Measurements from ENCODE around the gene SPNS3.

The SPNS3 gene

DNA sequence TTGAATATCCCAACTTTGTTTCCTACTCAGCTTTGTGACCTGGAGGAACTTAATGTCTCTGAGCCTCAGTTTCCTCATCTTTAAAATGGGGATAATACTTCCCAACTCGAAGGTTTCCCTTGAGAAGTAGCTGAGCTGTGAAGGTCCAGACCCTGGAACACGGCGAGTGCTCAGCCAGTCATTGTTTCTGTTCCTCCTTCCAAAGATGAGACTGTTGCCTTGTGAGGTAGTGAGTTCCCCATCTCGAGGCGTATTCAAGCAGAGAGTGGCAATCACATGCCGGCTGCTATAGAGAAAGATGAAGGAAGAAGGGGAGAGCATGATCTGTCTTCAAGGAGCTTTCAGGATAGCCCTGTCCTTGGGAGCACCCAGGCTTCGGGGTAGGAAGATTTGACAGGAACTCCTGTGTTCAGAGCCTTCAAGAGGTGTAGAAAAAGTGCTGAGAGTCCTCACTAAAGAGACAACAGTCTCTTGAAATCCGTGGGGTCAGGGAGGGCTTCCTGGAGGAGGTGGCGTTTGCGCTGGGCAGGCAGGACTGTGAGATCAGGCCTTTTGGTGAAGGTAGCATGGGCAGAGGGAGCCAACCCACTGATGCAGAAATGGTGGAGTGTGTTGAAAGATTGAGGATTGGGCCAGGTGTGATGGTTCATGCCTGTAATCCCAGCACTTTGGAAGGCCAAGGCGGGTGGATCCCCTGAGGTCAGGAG, 92.1 kb downstream of the SPNS3 start:
- Histone ChIP-seq H3K9ac (ENCODE audit: low read length in 5 of 5) (no peak overlapping the region), H3K4me3 (ENCODE audit: low read depth in 1 of 5, low read length in 5 of 5) (no peak overlapping the region), H3K36me3 (ENCODE audit: control insufficient read depth in 5 of 5, insufficient read depth in 5 of 5, low read length in 5 of 5) (peaks cover 0 to 2% (median 0%) of the 10 kb centered on the region in 5 donors), H3K27ac (ENCODE audit: low read depth, low read length) (no peak overlapping the region), H3K4me1 (ENCODE audit: control insufficient read depth in 5 of 5, insufficient read depth in 5 of 5, low read length in 5 of 5) (peaks cover 0 to 73% (median 25%) of the 10 kb centered on the region in 5 donors), H3K27me3 (ENCODE audit: control insufficient read depth in 5 of 5, insufficient read depth in 4 of 5, low read length in 5 of 5) (no peaks in the 10 kb centered on the region), H3K9me3 (ENCODE audit: control insufficient read depth in 5 of 5, low read length in 5 of 5) (no peaks in the 10 kb centered on the region)

DNA sequence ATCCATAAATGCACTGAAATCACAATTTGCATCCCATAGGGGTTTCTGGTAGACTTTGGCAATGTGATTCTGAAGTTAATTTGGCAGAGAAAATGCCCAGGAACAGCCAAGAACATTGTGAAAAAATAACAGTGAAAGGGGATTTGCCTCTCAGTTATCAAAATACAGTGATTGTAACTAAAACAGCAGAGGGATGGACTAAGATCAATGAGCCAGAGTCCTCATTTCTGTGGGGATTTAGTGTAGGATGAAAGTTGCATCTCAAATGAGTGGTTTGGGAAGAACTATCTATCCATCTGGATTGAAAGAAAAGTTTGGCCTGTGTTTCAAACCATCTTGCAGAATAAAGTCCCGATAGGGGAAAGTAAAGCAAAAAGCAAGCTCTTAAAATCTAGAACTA, 93.4 kb downstream of the SPNS3 start:
- no peak overlapping the region for H3K4me3 ChIP-seq (ENCODE audit: low read depth in 1 of 5, low read length in 5 of 5)
- no peaks in the 10 kb centered on the region for H3K9me3 ChIP-seq (ENCODE audit: control insufficient read depth in 5 of 5, low read length in 5 of 5)
- peak overlapping the region in 1 of 5 donors; percentile 50 for H3K9ac ChIP-seq (ENCODE audit: low read length in 5 of 5)
- H3K27me3 ChIP-seq (ENCODE audit: control insufficient read depth in 5 of 5, insufficient read depth in 4 of 5, low read length in 5 of 5): no peaks in the 10 kb centered on the region
- no peak overlapping the region for H3K27ac ChIP-seq (ENCODE audit: low read depth, low read length)
- peaks cover 0 to 2% (median 0%) of the 10 kb centered on the region in 5 donors for H3K36me3 ChIP-seq (ENCODE audit: control insufficient read depth in 5 of 5, insufficient read depth in 5 of 5, low read length in 5 of 5)
- peaks cover 1 to 74% (median 32%) of the 10 kb centered on the region in 5 donors for H3K4me1 ChIP-seq (ENCODE audit: control insufficient read depth in 5 of 5, insufficient read depth in 5 of 5, low read length in 5 of 5)

DNA sequence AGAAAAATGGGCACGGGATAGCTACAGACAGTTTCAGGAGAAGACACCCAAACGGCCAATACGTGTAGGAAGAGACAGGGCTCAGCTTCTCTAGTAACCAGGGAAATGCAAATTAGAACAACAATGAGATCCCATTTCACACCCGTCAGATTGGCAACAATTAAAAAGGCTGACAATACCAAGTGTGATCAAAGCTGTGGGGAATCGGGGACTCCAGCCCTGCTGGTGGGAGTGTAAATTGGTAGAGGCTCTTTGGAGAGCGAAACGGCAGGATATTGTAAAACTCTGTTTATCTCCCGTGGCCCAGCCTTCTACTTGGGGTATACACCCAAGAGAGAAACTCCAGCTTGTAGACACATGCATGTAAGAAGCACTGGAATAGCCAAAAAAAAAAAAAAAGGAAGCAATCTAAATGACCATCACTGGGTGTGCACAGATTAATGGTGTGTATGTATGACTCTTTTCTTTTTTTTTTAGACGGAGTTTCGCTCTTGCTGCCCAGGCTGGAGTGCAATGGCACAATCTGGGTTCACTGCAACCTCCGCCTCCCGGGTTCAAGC, 93.9 kb downstream of the SPNS3 start:
- peaks cover 0 to 2% (median 0%) of the 10 kb centered on the region in 5 donors for H3K36me3 ChIP-seq (ENCODE audit: control insufficient read depth in 5 of 5, insufficient read depth in 5 of 5, low read length in 5 of 5)
- no peaks in the 10 kb centered on the region for H3K27me3 ChIP-seq (ENCODE audit: control insufficient read depth in 5 of 5, insufficient read depth in 4 of 5, low read length in 5 of 5)
- peaks cover 2 to 74% (median 32%) of the 10 kb centered on the region in 5 donors for H3K4me1 ChIP-seq (ENCODE audit: control insufficient read depth in 5 of 5, insufficient read depth in 5 of 5, low read length in 5 of 5)
- H3K27ac ChIP-seq (ENCODE audit: low read depth, low read length): no peak overlapping the region
- H3K9me3 ChIP-seq (ENCODE audit: control insufficient read depth in 5 of 5, low read length in 5 of 5): no peaks in the 10 kb centered on the region
- no peak overlapping the region for H3K4me3 ChIP-seq (ENCODE audit: low read depth in 1 of 5, low read length in 5 of 5)
- no peak overlapping the region for H3K9ac ChIP-seq (ENCODE audit: low read length in 5 of 5)

DNA sequence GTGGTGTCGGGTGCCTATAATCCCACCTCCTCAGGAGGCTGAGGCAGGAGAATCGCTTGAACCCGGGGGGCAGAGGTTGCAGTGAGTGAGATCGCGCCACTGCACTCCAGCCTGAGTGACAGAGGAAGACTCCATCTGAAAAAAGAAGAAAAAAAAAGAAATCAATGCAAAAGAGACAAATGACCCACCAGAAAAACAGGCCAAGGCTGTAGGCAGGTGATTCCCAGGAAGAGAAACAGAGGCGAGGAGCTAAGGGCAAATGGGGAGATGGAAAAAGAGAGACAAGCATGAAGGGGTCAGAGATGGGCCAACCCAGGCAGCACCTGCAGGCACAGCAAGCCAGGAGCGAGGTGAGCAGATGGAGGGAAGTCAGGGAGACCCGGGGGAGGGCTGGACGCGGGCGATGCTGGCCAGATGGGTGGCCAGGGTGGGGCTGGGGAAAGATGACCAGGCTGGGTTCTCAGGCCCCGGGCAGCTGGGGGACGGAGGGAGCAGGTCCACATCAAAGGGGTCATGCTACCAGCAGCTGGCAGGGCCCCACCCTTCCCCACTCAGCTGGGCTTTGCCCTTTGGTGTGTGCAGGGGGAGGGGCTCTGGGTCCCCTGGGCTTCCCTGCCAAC, 95.9 kb downstream of the SPNS3 start:
- Histone ChIP-seq H3K4me3 (ENCODE audit: low read depth in 1 of 5, low read length in 5 of 5) (no peak overlapping the region), H3K9me3 (ENCODE audit: control insufficient read depth in 5 of 5, low read length in 5 of 5) (no peaks in the 10 kb centered on the region), H3K4me1 (ENCODE audit: control insufficient read depth in 5 of 5, insufficient read depth in 5 of 5, low read length in 5 of 5) (peaks cover 2 to 84% (median 41%) of the 10 kb centered on the region in 5 donors), H3K27ac (ENCODE audit: low read depth, low read length) (peak overlapping the region; percentile 76), H3K9ac (ENCODE audit: low read length in 5 of 5) (peak overlapping the region in 1 of 5 donors; percentile 53), H3K27me3 (ENCODE audit: control insufficient read depth in 5 of 5, insufficient read depth in 4 of 5, low read length in 5 of 5) (no peaks in the 10 kb centered on the region), H3K36me3 (ENCODE audit: control insufficient read depth in 5 of 5, insufficient read depth in 5 of 5, low read length in 5 of 5) (peaks cover 0 to 2% (median 0%) of the 10 kb centered on the region in 5 donors)

DNA sequence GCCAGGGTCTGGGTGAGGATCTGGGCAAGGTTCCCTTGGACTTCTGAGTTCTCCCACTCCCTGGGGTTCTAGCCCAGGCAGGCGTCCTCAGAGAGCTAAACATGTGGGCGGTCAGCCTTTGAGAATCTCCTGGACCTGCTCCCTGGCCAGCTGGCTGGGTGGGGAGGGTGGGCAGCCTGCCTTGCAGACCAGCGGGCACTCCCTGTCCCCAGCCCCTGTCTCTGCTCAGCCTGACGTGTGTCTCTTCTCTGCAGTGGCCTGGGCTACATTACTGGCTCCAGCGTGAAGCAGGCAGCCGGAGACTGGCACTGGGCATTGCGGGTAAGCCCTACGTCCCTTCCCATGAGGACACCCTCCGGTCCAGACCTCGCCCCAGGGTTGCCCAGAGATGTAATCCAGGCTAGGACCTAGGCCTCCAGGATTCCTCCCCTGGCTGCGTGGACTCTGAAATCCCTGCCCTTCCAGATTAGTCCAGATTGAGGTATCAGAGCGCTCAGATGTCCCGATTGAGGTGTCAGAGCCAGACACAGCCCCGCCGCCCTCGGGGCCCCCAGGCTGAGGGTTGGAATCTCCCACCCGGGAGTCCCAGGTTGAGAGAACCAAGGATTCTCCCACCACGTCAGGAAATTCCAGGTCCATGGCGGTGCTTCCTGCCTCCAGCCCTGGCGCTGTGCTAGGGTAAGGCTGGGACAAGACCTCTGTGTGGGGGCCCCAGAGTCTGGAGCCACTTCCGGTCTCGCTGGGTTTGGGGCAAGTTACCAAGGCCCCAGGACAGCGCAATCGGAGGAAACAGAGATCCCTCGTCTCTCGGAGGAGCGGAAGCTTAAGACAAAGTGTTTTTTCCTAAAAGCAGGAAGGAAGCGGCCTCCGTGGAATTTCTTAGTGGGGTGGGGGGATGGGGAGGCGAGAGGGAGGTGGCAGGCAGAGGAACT, 97.3 kb downstream of the SPNS3 start:
- peak overlapping the region in 2 of 5 donors; percentile 5 to 53 for H3K9ac ChIP-seq (ENCODE audit: low read length in 5 of 5)
- H3K4me1 ChIP-seq (ENCODE audit: control insufficient read depth in 5 of 5, insufficient read depth in 5 of 5, low read length in 5 of 5): peaks cover 2 to 92% (median 50%) of the 10 kb centered on the region in 5 donors
- peak overlapping the region; percentile 76 for H3K27ac ChIP-seq (ENCODE audit: low read depth, low read length)
- no peaks in the 10 kb centered on the region for H3K27me3 ChIP-seq (ENCODE audit: control insufficient read depth in 5 of 5, insufficient read depth in 4 of 5, low read length in 5 of 5)
- peak overlapping the region in 1 of 5 donors; percentile 1 for H3K4me3 ChIP-seq (ENCODE audit: low read depth in 1 of 5, low read length in 5 of 5)
- no peaks in the 10 kb centered on the region for H3K9me3 ChIP-seq (ENCODE audit: control insufficient read depth in 5 of 5, low read length in 5 of 5)
- H3K36me3 ChIP-seq (ENCODE audit: control insufficient read depth in 5 of 5, insufficient read depth in 5 of 5, low read length in 5 of 5): no peaks in the 10 kb centered on the region

DNA sequence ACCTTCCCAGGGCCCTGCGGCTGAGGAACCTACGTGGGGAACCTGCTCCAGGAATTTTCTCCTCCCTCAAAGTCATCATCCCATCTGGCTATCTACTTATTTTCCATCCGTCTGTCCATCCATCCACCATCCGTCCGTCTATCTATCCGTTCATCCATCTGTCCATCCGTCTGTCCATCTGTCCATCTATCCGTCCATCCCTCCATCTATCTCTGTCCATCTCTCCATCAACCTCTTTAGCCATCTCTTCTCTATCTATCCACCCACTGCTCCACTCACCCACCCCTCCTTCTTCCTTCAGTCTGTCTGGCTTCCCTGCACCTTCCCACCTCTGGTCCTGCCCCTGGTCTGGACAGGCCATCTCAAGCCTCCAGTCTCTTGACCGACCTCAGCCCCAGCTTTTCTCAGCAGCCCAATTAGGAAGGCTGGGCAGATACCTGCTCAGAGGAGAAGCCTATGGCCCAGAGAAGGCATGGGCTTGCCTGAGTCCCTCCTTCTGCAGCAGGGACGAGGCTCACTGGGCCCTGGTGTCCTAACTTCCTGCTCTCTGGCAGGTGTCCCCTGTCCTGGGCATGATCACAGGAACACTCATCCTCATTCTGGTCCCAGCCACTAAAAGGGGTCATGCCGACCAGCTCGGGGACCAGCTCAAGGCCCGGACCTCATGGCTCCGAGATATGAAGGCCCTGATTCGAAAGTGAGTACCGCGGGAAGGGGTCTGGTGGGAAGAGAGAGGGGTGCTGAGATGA, 98.4 kb downstream of the SPNS3 start:
- no peak overlapping the region for H3K4me3 ChIP-seq (ENCODE audit: low read depth in 1 of 5, low read length in 5 of 5)
- no peaks in the 10 kb centered on the region for H3K9me3 ChIP-seq (ENCODE audit: control insufficient read depth in 5 of 5, low read length in 5 of 5)
- peak overlapping the region in 1 of 5 donors; percentile 25 for H3K9ac ChIP-seq (ENCODE audit: low read length in 5 of 5)
- peaks cover 9 to 95% (median 54%) of the 10 kb centered on the region in 5 donors for H3K4me1 ChIP-seq (ENCODE audit: control insufficient read depth in 5 of 5, insufficient read depth in 5 of 5, low read length in 5 of 5)
- no peaks in the 10 kb centered on the region for H3K36me3 ChIP-seq (ENCODE audit: control insufficient read depth in 5 of 5, insufficient read depth in 5 of 5, low read length in 5 of 5)
- peak overlapping the region; percentile 76 for H3K27ac ChIP-seq (ENCODE audit: low read depth, low read length)
- H3K27me3 ChIP-seq (ENCODE audit: control insufficient read depth in 5 of 5, insufficient read depth in 4 of 5, low read length in 5 of 5): no peaks in the 10 kb centered on the region

DNA sequence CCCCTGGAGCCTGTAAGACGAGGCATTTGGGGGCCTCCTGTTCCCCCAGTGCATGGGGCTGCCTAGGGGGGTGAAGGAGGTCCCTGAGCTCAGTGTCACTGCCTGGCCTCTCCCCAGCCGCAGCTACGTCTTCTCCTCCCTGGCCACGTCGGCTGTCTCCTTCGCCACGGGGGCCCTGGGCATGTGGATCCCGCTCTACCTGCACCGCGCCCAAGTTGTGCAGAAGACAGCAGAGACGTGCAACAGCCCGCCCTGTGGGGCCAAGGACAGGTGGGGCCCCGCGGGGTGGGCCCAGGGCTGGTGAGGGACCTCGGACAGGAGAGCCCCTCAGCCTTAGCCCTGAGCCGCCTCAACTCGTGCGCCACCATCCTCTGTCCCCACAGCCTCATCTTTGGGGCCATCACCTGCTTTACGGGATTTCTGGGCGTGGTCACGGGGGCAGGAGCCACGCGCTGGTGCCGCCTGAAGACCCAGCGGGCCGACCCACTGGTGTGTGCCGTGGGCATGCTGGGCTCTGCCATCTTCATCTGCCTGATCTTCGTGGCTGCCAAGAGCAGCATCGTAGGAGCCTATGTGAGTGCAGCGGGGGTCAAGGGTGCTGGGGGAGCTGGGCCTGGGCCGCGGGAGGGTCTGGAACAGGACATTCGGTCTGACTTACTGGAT, 99.3 kb downstream of the SPNS3 start:
- Histone ChIP-seq H3K9me3 (ENCODE audit: control insufficient read depth in 5 of 5, low read length in 5 of 5) (no peaks in the 10 kb centered on the region), H3K36me3 (ENCODE audit: control insufficient read depth in 5 of 5, insufficient read depth in 5 of 5, low read length in 5 of 5) (peaks cover 0 to 5% (median 0%) of the 10 kb centered on the region in 5 donors), H3K4me1 (ENCODE audit: control insufficient read depth in 5 of 5, insufficient read depth in 5 of 5, low read length in 5 of 5) (peaks cover 15 to 95% (median 55%) of the 10 kb centered on the region in 5 donors), H3K27ac (ENCODE audit: low read depth, low read length) (peak overlapping the region; percentile 76), H3K4me3 (ENCODE audit: low read depth in 1 of 5, low read length in 5 of 5) (no peak overlapping the region), H3K9ac (ENCODE audit: low read length in 5 of 5) (no peak overlapping the region), H3K27me3 (ENCODE audit: control insufficient read depth in 5 of 5, insufficient read depth in 4 of 5, low read length in 5 of 5) (no peaks in the 10 kb centered on the region)

DNA sequence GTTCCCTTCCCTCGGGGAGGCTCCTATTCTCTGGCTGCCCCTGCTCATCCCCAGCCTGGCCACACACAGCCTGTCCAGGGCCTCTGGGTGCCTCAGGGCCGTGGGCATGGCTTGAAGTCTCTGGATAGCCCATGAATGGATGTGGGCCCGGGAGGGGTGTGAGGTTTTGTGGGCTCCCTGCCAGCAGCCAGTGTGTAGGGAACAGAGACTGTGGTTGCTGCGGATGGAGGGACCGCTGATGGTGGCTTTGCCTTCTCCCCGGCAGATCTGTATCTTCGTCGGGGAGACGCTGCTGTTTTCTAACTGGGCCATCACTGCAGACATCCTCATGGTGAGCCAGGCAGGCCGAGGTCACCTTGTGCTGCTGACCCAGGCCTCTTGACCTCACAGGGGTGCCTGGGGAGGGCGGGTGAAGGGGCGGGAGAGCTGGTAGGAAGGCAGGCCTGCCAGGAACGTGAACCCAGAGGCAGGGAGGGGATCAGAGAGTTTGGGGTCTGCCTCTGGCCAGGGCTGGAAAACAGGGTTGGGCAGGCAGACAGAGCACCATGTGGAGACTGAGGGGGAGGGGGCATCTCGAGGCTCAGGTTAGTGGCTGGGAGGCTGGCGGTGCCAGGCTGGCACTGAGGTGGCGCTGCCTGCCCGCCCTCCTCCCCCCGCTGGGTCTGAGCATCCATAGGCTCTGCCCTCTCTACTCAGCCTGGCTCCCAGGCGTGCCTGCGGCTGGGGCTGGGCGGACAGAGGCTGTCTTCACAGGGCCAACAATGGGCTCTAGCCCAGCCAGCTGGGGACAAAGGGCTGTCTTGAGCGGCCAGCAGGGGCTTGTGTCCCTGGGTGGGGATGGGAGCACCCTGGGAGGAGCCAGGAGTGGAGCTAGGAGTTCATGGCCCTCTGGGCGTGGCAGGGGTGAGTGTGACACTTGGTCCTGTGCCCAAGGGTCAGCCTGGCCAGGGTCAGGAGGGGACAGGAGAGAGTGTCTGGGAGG, 100.1 kb downstream of the SPNS3 start:
- Histone ChIP-seq H3K36me3 (ENCODE audit: control insufficient read depth in 5 of 5, insufficient read depth in 5 of 5, low read length in 5 of 5) (peaks cover 0 to 13% (median 4%) of the 10 kb centered on the region in 5 donors), H3K9me3 (ENCODE audit: control insufficient read depth in 5 of 5, low read length in 5 of 5) (no peaks in the 10 kb centered on the region), H3K4me1 (ENCODE audit: control insufficient read depth in 5 of 5, insufficient read depth in 5 of 5, low read length in 5 of 5) (peaks cover 15 to 95% (median 60%) of the 10 kb centered on the region in 5 donors), H3K27me3 (ENCODE audit: control insufficient read depth in 5 of 5, insufficient read depth in 4 of 5, low read length in 5 of 5) (no peaks in the 10 kb centered on the region), H3K27ac (ENCODE audit: low read depth, low read length) (peak overlapping the region; percentile 1), H3K4me3 (ENCODE audit: low read depth in 1 of 5, low read length in 5 of 5) (peak overlapping the region in 1 of 5 donors; percentile 6), H3K9ac (ENCODE audit: low read length in 5 of 5) (peak overlapping the region in 1 of 5 donors; percentile 56)
